ENCODE data around the gene SIK3.

DNA sequence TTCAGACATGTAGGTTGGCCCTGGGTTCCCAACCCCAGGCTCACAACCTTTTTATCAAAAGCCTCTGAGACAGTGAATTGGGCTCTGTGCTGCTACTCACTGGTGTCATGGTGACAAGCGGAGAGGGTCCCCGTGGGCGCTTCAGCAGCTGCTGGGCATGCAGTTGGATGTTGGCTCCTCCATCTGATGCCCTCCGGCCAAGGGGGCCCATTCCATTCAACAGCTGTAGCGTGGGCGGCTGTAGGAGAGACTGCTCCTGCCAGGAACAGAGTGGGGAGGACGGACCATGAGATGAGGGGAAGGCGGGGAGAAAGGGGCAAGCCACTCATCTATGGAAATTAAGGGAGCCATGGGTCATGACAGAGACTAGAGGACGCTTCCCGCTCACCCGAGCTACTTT lies 224.8 kb downstream of the SIK3 start:
- TF ChIP-seq YY1 (IDR thresholded peaks at IDR 0.05; ENCODE audit: low read depth) = no peak
- TF ChIP-seq CTCF (IDR thresholded peaks at IDR 0.05) = no peak
- TF ChIP-seq NFIC (IDR thresholded peaks at IDR 0.05; ENCODE audit: borderline replicate concordance) = no peak
